Stimulated activated naive CD8-positive, alpha-beta T cell treated with anti-CD3 and anti-CD28 coated beads, Interleukin-15, amount 100 ng/mL, for 72 hours (primary cell): Measurements from ENCODE around the gene TBCC.
"Not testable (repeated sequence)": the region's sequence is repeated elsewhere in the genome, so short reads cannot be mapped to it uniquely, and the experiment has no call there.

Experiments used
- ATAC-seq: fragments of 150-1000 bp; cut with Tn5 transposase; 2 replicates; pipeline ENCODE4 v1.10.0; 2021; ENCODE audit warnings: mild to moderate bottlenecking, moderate library complexity
- DNase-seq, 2 donors: peaks; one replicate each; pipeline ENCODE4 v3.0.0; 2021 to 2022
- H3K27ac Mint-ChIP-seq, 2 donors: one replicate each; pipeline ENCODE4 v1.8.0; 2022; ENCODE audit warnings: mild to moderate bottlenecking in 2 of 2, mixed read lengths in 2 of 2, moderate library complexity in 2 of 2
- H3K27me3 Mint-ChIP-seq: one replicate; pipeline ENCODE4 v1.8.0; 2022; ENCODE audit warnings: mixed read lengths
- H3K4me1 Mint-ChIP-seq: one replicate; pipeline ENCODE4 v1.8.0; 2022; ENCODE audit warnings: mild to moderate bottlenecking, mixed read lengths
- H3K4me3 Mint-ChIP-seq, 2 donors: one replicate each; pipeline ENCODE4 v1.8.0; 2022; ENCODE audit warnings: mild to moderate bottlenecking in 2 of 2, mixed read lengths in 2 of 2, moderate library complexity in 1 of 2
- H3K9me3 Mint-ChIP-seq, 2 donors: one replicate each; pipeline ENCODE4 v1.8.0; 2022; ENCODE audit warnings: mixed read lengths in 2 of 2

The TBCC gene

DNA sequence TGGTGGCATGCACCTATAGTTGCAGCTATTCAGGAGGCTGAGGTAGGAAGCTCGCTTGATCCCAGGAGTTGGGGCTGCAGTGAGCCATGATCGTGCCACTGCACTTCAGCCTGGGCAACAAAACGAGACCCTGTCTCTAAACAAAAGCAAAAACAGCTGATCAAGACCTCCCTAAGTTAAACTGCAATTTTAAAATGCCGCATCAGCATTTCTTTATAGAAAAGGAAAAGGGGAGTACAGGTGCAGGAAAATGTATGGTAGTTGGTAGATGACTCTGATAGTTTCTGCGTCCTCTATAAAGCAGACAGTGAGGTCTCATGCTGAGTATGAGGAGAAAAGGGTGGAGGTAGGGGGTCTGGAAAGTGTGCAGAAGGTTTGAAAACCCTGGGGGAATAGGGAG is 8.9 kb upstream of the TBCC start:
- Mint-ChIP-seq H3K27ac (no peak overlapping the region), H3K9me3 (no peaks in the 10 kb centered on the region), H3K27me3 (no peaks in the 10 kb centered on the region), H3K4me3 (no peak overlapping the region), H3K4me1 (peaks cover 20% of the 10 kb centered on the region)
- ATAC-seq (no peak), DNase-seq (no peak)

DNA sequence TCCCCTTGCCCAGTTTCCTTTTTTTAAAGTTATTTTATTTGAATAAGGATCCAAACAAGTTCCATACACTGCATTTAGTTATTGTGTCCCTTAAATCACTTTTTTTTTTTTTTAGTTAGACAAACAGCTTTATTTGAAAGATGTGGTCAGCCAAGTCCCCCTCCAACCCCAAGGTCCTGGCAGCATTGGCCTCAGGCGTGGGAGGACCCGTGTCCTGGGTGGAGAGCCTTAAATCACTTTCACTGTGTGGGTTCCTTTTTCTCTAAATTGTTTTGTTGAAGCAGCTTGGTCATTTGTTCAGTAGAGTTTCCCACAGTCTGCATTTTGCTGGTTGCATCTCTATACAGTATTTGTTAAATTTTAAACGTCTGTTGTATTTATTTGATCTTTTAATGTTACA is 5.2 kb upstream of the TBCC start:
- Mint-ChIP-seq H3K27ac (no peak overlapping the region), H3K4me1 (peaks cover 40% of the 10 kb centered on the region), H3K9me3 (no peaks in the 10 kb centered on the region), H3K27me3 (no peaks in the 10 kb centered on the region), H3K4me3 (no peak overlapping the region)
- DNase-seq, result no peak
- ATAC-seq, result no peak

DNA sequence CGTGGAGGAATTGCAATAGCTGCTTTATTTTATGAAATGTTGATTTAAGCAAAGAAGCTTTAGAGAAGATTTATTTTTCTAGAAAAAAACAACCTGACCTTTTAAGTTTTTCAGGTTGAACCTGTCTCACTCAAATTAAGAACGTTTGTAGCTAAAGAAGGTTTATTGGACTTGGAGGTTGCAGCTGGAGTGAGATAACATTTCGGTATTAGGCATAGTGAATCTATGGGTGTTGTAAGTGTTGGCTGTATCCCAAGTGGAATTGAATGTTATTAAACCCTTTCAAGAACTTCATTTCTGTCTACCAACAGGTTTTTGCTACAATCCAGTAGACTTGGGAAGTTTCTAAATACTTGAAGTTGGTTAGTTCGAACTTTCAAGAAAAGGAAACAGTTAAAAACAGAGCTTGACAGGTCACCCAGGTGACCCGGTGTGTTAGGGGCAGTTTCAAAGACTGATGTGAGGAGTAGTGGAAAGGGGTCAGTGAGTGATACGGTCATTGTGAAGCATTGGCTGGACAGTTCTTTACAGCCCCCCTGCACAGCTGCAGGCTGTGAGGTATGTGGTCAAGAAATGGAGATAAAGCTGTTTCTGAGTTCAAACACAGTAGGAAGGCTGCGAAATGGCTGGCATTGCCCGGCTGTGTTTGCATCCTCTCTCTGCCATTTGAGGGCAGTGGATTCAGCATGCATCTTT is 2.4 kb upstream of the TBCC start:
- peak overlapping the region; percentile 91 to 98 for H3K4me3 Mint-ChIP-seq
- H3K27me3 Mint-ChIP-seq, result no peaks in the 10 kb centered on the region
- ATAC-seq (no peak), DNase-seq (no peak)
- H3K27ac Mint-ChIP-seq, result peak overlapping the region in 1 of 2 donors; percentile 98
- peaks cover 43% of the 10 kb centered on the region for H3K4me1 Mint-ChIP-seq
- no peaks in the 10 kb centered on the region for H3K9me3 Mint-ChIP-seq

DNA sequence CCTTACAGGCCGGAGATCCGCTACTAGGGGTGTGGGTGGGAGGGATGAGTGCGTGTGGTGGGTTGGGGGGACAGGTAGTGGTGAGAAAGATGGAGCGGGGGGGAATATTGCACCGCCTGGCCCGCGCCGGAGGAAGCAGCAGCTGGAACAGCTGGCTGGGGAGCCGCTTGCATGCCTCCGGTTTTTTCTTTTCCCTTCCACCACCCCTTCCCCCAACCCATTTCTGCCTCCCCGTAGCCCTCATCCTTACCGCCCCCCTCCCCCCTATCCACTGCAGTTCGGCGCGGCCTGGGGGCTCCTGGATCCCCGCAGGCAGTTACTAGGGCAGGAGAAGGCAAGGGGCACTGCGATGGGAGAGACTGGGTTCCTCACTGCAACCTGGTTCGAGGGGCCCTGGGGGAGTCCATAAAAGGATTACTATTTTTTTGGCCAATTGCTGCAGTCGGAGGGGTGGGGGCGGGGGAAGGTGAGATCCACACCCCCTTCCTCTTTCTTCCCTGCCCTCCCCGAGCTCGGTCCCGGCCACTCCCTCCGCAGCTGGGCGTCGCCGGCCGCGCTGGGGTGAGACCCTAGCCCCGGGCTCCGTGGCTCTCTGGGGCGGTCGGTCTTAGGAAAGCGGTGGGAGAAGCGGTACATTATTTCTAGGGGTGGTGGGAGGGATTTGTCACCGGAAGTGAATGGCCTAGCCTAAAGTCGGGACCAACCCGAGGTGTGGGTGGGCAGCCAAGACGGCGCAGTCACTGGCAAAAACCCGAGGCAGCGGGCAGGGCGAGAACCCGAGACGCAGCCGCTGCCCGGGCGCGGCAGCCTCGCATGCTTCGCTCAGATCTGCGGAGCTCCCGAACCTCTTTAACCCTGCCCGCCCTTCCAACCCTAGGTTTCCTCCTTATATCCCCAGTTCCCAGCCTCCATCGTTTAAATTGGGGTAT is 824 bp upstream of the TBCC start:
- Mint-ChIP-seq H3K4me3 (peak overlapping the region; percentile 91 to 98), H3K4me1 (peaks cover 38% of the 10 kb centered on the region), H3K27ac (peak overlapping the region; percentile 91 to 98), H3K9me3 (no peaks in the 10 kb centered on the region), H3K27me3 (no peaks in the 10 kb centered on the region)
- DNase-seq, result peak; percentile 91
- ATAC-seq, result peak; percentile 76

DNA sequence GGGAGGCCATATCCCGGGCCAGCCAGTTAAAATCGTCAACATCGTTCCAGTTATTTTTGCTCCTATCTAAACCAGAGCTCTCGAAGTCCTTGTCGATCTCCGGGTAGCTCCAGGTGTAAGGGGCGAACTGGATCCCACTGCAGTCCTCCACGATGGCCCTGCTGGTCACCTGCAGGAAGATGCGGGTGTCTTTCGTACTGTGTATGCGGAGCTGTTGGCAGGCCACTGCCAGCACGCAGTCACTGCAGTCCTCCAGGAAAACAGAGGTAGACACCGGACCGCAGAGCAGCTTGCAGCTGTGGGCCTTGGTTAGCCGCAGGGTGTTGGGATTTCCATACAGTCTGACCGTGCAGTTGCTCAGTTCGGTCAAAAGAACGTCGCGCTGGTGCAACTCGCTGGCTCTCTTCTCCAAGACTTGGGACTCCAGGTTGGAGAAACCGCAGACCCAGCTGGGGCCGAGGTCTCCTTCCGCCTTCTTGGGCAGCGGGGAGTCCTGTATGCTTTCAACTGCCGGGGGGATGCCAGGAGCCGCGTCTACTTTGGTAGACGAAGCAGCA is 742 bp downstream of the TBCC start:
- ATAC-seq, result no peak
- peak; percentile 23 to 60 for DNase-seq
- H3K4me1 Mint-ChIP-seq, result peaks cover 33% of the 10 kb centered on the region
- H3K9me3 Mint-ChIP-seq, result no peaks in the 10 kb centered on the region
- H3K4me3 Mint-ChIP-seq, result peak overlapping the region; percentile 97 to 98
- no peaks in the 10 kb centered on the region for H3K27me3 Mint-ChIP-seq
- peak overlapping the region in 1 of 2 donors; percentile 29 for H3K27ac Mint-ChIP-seq

DNA sequence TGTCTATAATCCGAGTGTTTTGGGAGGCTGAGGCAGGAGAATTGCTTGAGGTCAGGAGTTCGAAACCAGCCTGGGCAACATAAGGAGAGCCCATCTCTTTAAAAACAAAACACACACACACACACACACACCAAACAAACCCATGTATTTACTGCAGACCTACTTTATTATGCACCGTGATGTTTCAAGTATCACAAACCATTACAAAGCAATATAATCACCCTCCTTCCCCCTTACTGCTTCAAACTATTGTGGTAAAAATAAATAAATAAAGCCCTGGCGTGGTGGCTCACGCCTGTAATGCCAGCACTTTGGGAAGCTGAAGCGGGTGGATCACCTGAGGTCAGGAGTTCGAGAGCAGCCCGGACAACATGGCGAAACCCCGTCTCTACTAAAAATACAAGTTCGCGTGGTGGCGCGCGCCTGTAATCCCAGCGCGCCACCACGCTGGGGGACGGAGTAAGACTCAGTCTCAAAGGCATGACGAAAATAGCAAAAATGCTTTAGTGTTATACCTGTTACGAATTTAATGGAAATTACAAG is 1.5 kb downstream of the TBCC start:
- H3K4me3 Mint-ChIP-seq, result peak overlapping the region; percentile 97 to 98
- no peaks in the 10 kb centered on the region for H3K9me3 Mint-ChIP-seq
- ATAC-seq (no peak), DNase-seq (no peak)
- H3K27me3 Mint-ChIP-seq, result no peaks in the 10 kb centered on the region
- peak overlapping the region in 1 of 2 donors; percentile 65 for H3K27ac Mint-ChIP-seq
- peaks cover 32% of the 10 kb centered on the region for H3K4me1 Mint-ChIP-seq

DNA sequence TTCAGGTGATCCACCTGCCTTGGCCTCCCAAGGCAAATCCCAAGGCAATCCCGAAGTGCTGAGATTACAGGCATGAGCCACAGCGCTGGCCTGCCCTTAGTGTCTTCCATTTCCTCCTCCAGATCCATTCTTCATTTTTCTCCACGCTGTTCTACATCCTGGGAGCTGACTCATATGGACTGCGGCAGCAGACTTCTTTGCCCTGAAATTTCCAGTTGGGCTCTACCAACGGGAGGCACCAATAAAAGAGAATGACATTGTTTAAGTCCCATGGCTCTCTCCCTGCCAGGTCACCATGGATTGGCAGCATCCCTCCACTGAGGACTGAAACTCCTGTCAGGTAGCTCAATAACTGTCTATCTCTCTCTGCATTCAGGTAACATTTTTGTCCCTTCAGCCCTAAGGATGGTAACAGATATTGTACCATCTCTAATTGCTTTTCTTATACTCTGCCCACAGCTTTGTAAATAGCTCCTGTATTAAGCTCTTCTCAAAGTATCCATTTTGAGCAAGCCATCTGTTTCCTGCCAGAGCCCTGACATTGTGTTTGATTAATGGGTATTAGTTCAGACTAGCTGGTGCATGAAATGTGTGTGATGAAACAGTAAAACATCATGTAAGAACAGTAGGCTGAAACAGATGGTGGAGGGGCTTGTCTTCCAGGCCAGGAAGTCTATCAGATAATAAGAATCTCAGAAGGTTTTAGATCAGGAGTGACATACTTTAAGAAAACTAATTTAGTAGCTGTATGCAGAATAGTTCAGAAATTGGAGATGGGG is 3.6 kb downstream of the TBCC start:
- Mint-ChIP-seq H3K27ac (no peak overlapping the region), H3K27me3 (no peaks in the 10 kb centered on the region), H3K4me3 (no peak overlapping the region), H3K4me1 (peaks cover 11% of the 10 kb centered on the region), H3K9me3 (no peaks in the 10 kb centered on the region)
- ATAC-seq (no peak), DNase-seq (no peak)

DNA sequence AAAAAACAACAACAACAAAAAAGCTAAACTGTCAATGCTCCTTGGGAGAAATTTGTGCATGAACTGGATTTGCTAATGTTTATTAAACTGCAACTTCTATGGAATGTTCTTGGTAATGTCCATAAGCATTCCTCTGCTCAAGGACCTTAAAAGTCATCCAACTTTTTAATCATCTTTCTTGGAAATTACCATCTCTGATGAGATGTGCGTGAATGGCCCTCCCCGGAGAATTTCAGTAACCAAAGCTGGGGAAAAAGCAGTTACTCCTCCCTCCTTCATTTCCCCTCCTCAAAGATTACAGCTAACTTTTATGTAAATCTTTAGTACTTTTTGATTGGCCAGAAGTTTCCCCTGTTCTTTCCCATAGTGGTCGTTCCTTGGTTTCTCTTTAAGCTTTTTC is 5.2 kb downstream of the TBCC start:
- no peak overlapping the region for H3K27ac Mint-ChIP-seq
- DNase-seq, result no peak
- H3K27me3 Mint-ChIP-seq, result no peaks in the 10 kb centered on the region
- H3K9me3 Mint-ChIP-seq, result no peaks in the 10 kb centered on the region
- H3K4me3 Mint-ChIP-seq, result no peak overlapping the region
- peaks cover 9% of the 10 kb centered on the region for H3K4me1 Mint-ChIP-seq
- ATAC-seq, result no peak

DNA sequence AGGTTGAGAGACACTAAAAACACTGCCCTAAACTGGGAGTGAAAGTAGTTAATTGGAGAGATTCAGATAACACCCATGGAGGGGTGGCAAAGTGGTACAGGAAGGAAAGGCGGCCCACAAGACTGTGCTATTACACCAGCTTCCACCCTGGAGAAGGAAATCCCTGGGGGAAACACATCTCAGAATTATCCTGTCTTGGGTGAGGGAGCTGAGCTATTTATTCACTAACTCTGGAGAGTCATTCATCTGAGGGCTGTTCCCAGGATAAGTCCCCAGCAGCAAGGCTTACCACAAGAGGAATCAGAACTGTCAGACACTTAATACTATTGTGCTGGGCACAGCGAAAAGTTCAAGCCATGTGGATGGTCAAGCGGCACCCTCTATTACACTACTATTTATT is 9.9 kb downstream of the TBCC start:
- Mint-ChIP-seq H3K4me1 (no peaks in the 10 kb centered on the region), H3K4me3 (no peak overlapping the region), H3K27ac (no peak overlapping the region), H3K9me3 (no peaks in the 10 kb centered on the region), H3K27me3 (no peaks in the 10 kb centered on the region)
- DNase-seq (no peak), ATAC-seq (no peak)

DNA sequence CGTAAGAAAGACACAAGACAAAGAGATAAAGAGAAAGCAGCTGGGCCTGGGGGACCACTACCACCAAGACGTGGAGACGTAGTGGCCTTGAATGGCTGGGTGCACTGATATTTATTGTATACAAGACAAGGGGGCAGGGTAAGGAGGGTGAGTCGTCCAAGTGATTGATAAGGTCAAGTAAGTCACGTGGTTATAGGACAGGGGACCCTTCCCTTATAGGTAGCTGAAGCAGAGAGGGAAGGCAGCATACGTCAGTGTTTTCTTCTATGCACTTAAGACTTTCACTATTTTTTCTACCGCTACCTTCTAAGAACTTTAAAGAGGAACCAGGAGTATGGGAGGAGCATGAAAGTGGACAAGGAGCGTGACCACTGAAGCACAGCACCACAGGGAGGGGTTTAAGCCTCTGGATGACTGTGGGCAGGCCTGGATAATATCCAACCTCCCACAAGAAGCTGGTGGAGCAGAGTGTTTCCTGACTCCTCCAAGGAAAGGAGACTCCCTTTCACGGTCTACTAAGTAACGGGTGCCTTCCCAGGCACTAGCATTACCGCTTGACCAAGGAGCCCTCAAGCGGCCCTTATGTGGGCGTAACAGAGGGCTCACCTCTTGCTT is 11.9 kb downstream of the TBCC start:
- H3K27ac Mint-ChIP-seq, H3K9me3 Mint-ChIP-seq, ATAC-seq, H3K27me3 Mint-ChIP-seq, H3K4me1 Mint-ChIP-seq, H3K4me3 Mint-ChIP-seq, DNase-seq: not testable (repeated sequence)

DNA sequence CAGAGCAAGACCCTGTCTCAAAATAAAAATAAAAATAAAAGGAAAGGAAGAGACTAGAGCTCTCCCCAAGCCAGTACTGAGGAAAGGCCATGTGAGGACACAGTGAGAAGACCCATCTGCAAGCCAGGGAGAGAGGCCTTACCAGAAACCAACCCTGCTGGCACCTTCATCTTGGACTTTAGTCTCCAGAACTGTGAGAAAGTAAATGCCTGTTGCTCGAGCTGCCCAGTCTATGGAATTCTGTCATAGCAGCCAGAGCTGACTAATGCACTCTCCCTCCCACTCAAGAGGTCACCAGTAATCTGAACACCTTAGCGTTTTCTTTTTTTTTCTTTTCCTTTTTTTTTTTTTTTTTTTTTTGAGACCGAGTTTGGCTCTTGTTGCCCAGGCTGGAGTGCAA is 16.2 kb downstream of the TBCC start:
- ATAC-seq, result no peak
- Mint-ChIP-seq H3K27me3 (no peaks in the 10 kb centered on the region), H3K4me3 (no peak overlapping the region), H3K4me1 (peaks cover 25% of the 10 kb centered on the region), H3K27ac (no peak overlapping the region), H3K9me3 (no peaks in the 10 kb centered on the region)
- DNase-seq, result no peak

DNA sequence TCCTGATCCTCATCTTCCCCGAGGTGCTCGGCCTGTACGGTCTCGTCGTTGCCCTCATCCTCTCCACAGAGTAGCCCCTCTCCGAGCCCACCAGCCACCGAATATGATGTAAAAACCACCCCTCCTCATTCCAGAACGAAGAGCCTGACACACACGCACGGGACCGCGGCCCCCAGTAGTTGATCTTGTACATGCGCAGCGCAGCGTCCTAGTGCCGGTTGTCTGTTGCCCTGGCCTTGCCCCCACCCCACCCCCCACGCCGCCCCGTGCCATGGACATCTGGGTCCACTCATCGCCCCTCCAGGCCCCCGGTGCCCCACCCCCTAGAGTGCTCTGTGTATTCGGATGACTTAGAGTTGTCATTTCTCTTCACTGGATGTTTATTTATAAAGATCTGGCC is 18.3 kb downstream of the TBCC start:
- Mint-ChIP-seq H3K4me1 (peaks cover 25% of the 10 kb centered on the region), H3K9me3 (no peaks in the 10 kb centered on the region), H3K27me3 (no peaks in the 10 kb centered on the region), H3K4me3 (peak overlapping the region; percentile 57 to 90), H3K27ac (peak overlapping the region; percentile 74 to 99)
- DNase-seq (no peak), ATAC-seq (no peak)

DNA sequence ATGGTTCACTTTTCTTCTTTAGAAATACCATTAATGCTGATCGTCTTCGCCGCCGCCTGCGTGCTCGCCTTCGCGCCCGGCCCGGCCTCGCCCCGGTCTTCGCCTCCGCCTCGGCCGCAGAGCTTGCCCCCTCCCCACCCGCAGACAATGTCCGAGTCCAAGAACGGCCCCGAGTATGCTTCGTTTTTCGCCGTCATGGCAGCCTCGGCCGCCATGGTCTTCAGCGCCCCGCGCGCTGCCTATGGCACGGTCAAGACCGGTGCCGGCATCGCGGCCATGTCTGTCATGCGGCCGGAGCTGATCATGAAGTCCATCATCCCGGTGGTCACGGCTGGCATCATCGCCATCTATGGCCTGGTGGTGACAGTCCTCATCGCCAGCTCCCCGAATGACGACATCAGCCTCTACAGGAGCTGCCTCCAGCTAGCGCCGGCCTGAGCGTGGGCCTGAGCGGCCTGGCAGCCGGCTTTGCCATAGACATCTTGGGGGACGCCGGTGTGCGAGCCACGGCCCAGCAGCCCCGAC is 18.8 kb downstream of the TBCC start:
- H3K9me3 Mint-ChIP-seq, result no peaks in the 10 kb centered on the region
- H3K27me3 Mint-ChIP-seq, result no peaks in the 10 kb centered on the region
- ATAC-seq, result peak; percentile 24
- H3K4me3 Mint-ChIP-seq, result peak overlapping the region; percentile 86 to 90
- peak in 1 of 2 donors; percentile 21 for DNase-seq
- H3K4me1 Mint-ChIP-seq, result peaks cover 25% of the 10 kb centered on the region
- H3K27ac Mint-ChIP-seq, result peak overlapping the region; percentile 99

DNA sequence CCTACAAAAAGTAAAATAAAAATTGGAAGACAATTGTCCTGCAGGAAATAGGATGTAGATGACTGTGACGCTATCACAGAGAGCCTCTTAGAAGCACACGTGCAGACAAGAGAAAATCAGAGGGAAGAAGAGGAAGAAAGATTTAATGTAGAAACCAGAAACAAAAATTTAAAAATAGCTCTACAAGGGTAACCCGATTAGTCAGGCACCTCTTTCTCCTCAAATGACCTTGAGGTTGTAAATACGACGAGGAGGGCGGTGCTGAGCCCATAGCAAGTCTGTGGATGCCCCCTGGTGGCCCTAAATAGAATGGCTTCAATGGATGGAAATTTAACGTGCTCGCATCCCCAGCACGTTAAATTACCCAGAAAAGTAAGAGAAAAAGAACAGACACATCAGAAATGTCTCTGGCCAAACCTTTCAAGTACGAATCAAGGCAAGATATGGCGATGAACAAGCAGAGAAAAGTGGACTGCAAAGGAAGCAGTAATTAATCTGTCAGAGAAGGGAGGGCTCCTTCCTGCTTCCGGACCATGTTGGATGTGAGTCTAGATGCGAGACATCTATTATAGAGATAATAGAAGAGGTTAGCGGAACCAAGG is 19.3 kb downstream of the TBCC start:
- Mint-ChIP-seq H3K9me3 (no peaks in the 10 kb centered on the region), H3K27me3 (no peaks in the 10 kb centered on the region), H3K4me3 (peak overlapping the region; percentile 86 to 90), H3K4me1 (peaks cover 25% of the 10 kb centered on the region), H3K27ac (peak overlapping the region; percentile 99)
- ATAC-seq (peak; percentile 97), DNase-seq (peak; percentile 71 to 73)
